HG03558 (cell line): ENCODE measurements around the gene ITPR2.
"Not testable (repeated sequence)": the region's sequence is repeated elsewhere in the genome, so short reads cannot be mapped to it uniquely, and the experiment has no call there.

Experiments
- ATAC-seq: cut with Tn5 transposase; IDR thresholded peaks from one replicate; pipeline ENCODE4 v1.9.1; 2021; ENCODE audit warnings: moderate number of reproducible peaks; ENCODE audit not compliant: unreplicated experiment; ENCODE audit errors: extremely low read depth

ITPR2 gene

GRCh38 chr12:26832822-26833742, at the start of gene ITPR2:
ITPR2 (minus strand) TSS chr12:26833194; CDS start chr12:26832781, 413 bp downstream.
- peak; percentile 45 for ATAC-seq

- ATAC-seq = no peak
These were observed 47.6 kb upstream of the ITPR2 start for GRCh38 chr12:26880625-26881024.

GRCh38 chr12:26878661-26879119, 45.7 kb upstream of the ITPR2 start:
- peak; percentile 51 for ATAC-seq

- peak; percentile 50 for ATAC-seq
These were observed 41.7 kb upstream of the ITPR2 start for GRCh38 chr12:26874501-26875296.

GRCh38 chr12:26872625-26873024, 39.6 kb upstream of the ITPR2 start:
- no peak for ATAC-seq

- ATAC-seq = no peak
These were observed 39.0 kb upstream of the ITPR2 start for GRCh38 chr12:26871985-26872384.

- ATAC-seq = no peak
These were observed 37.8 kb upstream of the ITPR2 start for GRCh38 chr12:26870491-26871419.

GRCh38 chr12:26869908-26870459, 37.0 kb upstream of the ITPR2 start:
- ATAC-seq = no peak

GRCh38 chr12:26869104-26869494, 36.1 kb upstream of the ITPR2 start:
- ATAC-seq = no peak

GRCh38 chr12:26868447-26869103, 35.6 kb upstream of the ITPR2 start:
- ATAC-seq = no peak

- ATAC-seq = peak; percentile 61
These were observed 34.1 kb upstream of the ITPR2 start for GRCh38 chr12:26867080-26867479.

GRCh38 chr12:26863515-26863914, 30.5 kb upstream of the ITPR2 start:
- no peak for ATAC-seq

GRCh38 chr12:26862787-26863186, 29.8 kb upstream of the ITPR2 start:
- not testable (repeated sequence) for ATAC-seq

GRCh38 chr12:26861690-26862089, 28.7 kb upstream of the ITPR2 start:
- ATAC-seq = no peak

- no peak for ATAC-seq
These were observed 24.6 kb upstream of the ITPR2 start for GRCh38 chr12:26857465-26858176.

GRCh38 chr12:26855337-26855736, 22.3 kb upstream of the ITPR2 start:
- no peak for ATAC-seq

GRCh38 chr12:26854031-26854390, 21.0 kb upstream of the ITPR2 start:
- ATAC-seq = no peak

GRCh38 chr12:26853303-26854030, 20.5 kb upstream of the ITPR2 start:
- ATAC-seq = no peak
